Measurements from ENCODE around the gene TRHDE.

DNA sequence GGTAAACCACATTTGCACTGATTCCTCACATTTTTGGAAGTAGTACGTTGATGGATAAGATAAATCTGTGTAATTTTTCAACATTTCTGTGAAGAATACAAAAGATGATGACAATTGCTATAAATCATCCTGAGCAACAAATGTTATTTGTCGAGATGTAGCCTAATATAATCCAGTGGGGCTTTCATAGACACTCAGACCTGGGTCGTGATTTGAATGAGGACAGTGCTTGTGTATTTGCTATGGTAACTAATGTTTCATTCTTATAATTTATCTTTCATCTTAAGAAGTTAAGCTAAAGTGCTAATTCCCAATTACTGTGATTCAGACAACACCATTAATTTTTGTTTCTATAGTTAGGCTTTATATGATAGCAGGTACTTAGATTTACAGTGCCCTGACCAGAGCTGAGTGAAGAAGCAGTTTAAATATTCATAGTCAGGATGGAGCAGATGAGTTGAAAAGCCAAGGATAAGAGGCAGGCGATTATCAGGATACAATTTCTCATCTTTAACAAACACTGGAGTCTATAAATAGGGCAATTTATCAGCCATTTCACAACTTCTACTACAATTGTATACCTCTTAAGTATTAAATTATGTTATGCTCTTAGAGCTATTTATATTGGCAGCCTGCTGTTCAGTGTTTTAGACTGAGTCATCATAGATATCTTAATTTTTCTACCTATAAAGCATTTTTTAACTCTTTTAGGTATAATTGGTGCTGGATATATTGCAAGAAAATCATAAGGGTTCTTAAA is 359.9 kb downstream of the TRHDE start:
- TF ChIP-seq, protein P1, sequence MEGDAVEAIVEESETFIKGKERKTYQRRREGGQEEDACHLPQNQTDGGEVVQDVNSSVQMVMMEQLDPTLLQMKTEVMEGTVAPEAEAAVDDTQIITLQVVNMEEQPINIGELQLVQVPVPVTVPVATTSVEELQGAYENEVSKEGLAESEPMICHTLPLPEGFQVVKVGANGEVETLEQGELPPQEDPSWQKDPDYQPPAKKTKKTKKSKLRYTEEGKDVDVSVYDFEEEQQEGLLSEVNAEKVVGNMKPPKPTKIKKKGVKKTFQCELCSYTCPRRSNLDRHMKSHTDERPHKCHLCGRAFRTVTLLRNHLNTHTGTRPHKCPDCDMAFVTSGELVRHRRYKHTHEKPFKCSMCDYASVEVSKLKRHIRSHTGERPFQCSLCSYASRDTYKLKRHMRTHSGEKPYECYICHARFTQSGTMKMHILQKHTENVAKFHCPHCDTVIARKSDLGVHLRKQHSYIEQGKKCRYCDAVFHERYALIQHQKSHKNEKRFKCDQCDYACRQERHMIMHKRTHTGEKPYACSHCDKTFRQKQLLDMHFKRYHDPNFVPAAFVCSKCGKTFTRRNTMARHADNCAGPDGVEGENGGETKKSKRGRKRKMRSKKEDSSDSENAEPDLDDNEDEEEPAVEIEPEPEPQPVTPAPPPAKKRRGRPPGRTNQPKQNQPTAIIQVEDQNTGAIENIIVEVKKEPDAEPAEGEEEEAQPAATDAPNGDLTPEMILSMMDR (IDR thresholded peaks at IDR 0.05), result no peak
- TF ChIP-seq, protein P2, sequence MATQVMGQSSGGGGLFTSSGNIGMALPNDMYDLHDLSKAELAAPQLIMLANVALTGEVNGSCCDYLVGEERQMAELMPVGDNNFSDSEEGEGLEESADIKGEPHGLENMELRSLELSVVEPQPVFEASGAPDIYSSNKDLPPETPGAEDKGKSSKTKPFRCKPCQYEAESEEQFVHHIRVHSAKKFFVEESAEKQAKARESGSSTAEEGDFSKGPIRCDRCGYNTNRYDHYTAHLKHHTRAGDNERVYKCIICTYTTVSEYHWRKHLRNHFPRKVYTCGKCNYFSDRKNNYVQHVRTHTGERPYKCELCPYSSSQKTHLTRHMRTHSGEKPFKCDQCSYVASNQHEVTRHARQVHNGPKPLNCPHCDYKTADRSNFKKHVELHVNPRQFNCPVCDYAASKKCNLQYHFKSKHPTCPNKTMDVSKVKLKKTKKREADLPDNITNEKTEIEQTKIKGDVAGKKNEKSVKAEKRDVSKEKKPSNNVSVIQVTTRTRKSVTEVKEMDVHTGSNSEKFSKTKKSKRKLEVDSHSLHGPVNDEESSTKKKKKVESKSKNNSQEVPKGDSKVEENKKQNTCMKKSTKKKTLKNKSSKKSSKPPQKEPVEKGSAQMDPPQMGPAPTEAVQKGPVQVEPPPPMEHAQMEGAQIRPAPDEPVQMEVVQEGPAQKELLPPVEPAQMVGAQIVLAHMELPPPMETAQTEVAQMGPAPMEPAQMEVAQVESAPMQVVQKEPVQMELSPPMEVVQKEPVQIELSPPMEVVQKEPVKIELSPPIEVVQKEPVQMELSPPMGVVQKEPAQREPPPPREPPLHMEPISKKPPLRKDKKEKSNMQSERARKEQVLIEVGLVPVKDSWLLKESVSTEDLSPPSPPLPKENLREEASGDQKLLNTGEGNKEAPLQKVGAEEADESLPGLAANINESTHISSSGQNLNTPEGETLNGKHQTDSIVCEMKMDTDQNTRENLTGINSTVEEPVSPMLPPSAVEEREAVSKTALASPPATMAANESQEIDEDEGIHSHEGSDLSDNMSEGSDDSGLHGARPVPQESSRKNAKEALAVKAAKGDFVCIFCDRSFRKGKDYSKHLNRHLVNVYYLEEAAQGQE (IDR thresholded peaks at IDR 0.05; ENCODE audit: insufficient read depth in 1 of 2, low read depth in 2 of 2, low read length in 1 of 2), result no peak
- no peak for TF ChIP-seq POLR2AphosphoS5 (IDR thresholded peaks at IDR 0.05; ENCODE audit: low read depth, low read length)
- no peak for TF ChIP-seq TCF7L2 (IDR thresholded peaks at IDR 0.05; ENCODE audit: low read depth, low read length)

All from Panc1 (cell line).